ENCODE data around the gene MAP3K4.

MAP3K4 gene

GRCh38 chr6:160991406-160992060, at the start of gene MAP3K4:
MAP3K4 (plus strand) TSS chr6:160991769; CDS start chr6:160991932, 163 bp downstream.
- DNase-seq (ENCODE audit: extremely low read depth in 1 of 2, low read depth in 1 of 2): peak; percentile 57 to 59

GRCh38 chr6:160943997-160944396, 47.6 kb upstream of the MAP3K4 start:
- no peak for DNase-seq (ENCODE audit: extremely low read depth in 1 of 2, low read depth in 1 of 2)

- no peak for DNase-seq (ENCODE audit: extremely low read depth in 1 of 2, low read depth in 1 of 2)
Measured at GRCh38 chr6:160945516-160946177, 45.9 kb upstream of the MAP3K4 start.

GRCh38 chr6:160949531-160949930, 42.0 kb upstream of the MAP3K4 start:
- DNase-seq (ENCODE audit: extremely low read depth in 1 of 2, low read depth in 1 of 2): no peak

- DNase-seq (ENCODE audit: extremely low read depth in 1 of 2, low read depth in 1 of 2): no peak
Measured at GRCh38 chr6:160950507-160950906, 41.1 kb upstream of the MAP3K4 start.

- no peak for DNase-seq (ENCODE audit: extremely low read depth in 1 of 2, low read depth in 1 of 2)
Measured at GRCh38 chr6:160951187-160952030, 40.2 kb upstream of the MAP3K4 start.

GRCh38 chr6:160952633-160953281, 38.8 kb upstream of the MAP3K4 start:
- DNase-seq (ENCODE audit: extremely low read depth in 1 of 2, low read depth in 1 of 2): no peak

- DNase-seq (ENCODE audit: extremely low read depth in 1 of 2, low read depth in 1 of 2): no peak
Measured at GRCh38 chr6:160955508-160956295, 35.9 kb upstream of the MAP3K4 start.

- DNase-seq (ENCODE audit: extremely low read depth in 1 of 2, low read depth in 1 of 2): no peak
Measured at GRCh38 chr6:160956300-160957035, 35.1 kb upstream of the MAP3K4 start.

GRCh38 chr6:160959726-160960435, 31.7 kb upstream of the MAP3K4 start:
- DNase-seq (ENCODE audit: extremely low read depth in 1 of 2, low read depth in 1 of 2): no peak

- DNase-seq (ENCODE audit: extremely low read depth in 1 of 2, low read depth in 1 of 2): no peak
Measured at GRCh38 chr6:160960839-160961238, 30.7 kb upstream of the MAP3K4 start.

- no peak for DNase-seq (ENCODE audit: extremely low read depth in 1 of 2, low read depth in 1 of 2)
Measured at GRCh38 chr6:160962835-160963623, 28.5 kb upstream of the MAP3K4 start.

- DNase-seq (ENCODE audit: extremely low read depth in 1 of 2, low read depth in 1 of 2): no peak
Measured at GRCh38 chr6:160963651-160964050, 27.9 kb upstream of the MAP3K4 start.

GRCh38 chr6:160965893-160966292, 25.7 kb upstream of the MAP3K4 start:
- DNase-seq (ENCODE audit: extremely low read depth in 1 of 2, low read depth in 1 of 2): no peak

- no peak for DNase-seq (ENCODE audit: extremely low read depth in 1 of 2, low read depth in 1 of 2)
Measured at GRCh38 chr6:160966493-160967229, 24.9 kb upstream of the MAP3K4 start.

- no peak for DNase-seq (ENCODE audit: extremely low read depth in 1 of 2, low read depth in 1 of 2)
Measured at GRCh38 chr6:160967351-160967750, 24.2 kb upstream of the MAP3K4 start.

- DNase-seq (ENCODE audit: extremely low read depth in 1 of 2, low read depth in 1 of 2): no peak
Measured at GRCh38 chr6:160967833-160968232, 23.7 kb upstream of the MAP3K4 start.

- no peak for DNase-seq (ENCODE audit: extremely low read depth in 1 of 2, low read depth in 1 of 2)
Measured at GRCh38 chr6:160971171-160971570, 20.4 kb upstream of the MAP3K4 start.
